ENCODE data around the gene BRINP1.

BRINP1 gene

GRCh38 chr9:119343059-119343990, 25.9 kb downstream of the BRINP1 start:
- TF ChIP-seq CTCF (IDR thresholded peaks at IDR 0.05; ENCODE audit: low read depth, low read length): no peak
- no peak for DNase-seq (ENCODE audit: low read depth in 2 of 2)
- no peak overlapping the region for H3K4me3 ChIP-seq (replicated peaks in 1 of 2; ENCODE audit: low read depth in 2 of 2, low read length in 2 of 2)

- no peak overlapping the region for H3K4me3 ChIP-seq (replicated peaks in 1 of 2; ENCODE audit: low read depth in 2 of 2, low read length in 2 of 2)
- no peak for DNase-seq (ENCODE audit: low read depth in 2 of 2)
- TF ChIP-seq CTCF (IDR thresholded peaks at IDR 0.05; ENCODE audit: low read depth, low read length): no peak
Observed at GRCh38 chr9:119339056-119339455, 30.2 kb downstream of the BRINP1 start.

- TF ChIP-seq CTCF (IDR thresholded peaks at IDR 0.05; ENCODE audit: low read depth, low read length): no peak
Observed at GRCh38 chr9:119337573-119337972, 31.7 kb downstream of the BRINP1 start.

GRCh38 chr9:119334745-119335144, 34.5 kb downstream of the BRINP1 start:
- TF ChIP-seq CTCF (IDR thresholded peaks at IDR 0.05; ENCODE audit: low read depth, low read length): no peak
- DNase-seq (ENCODE audit: low read depth in 2 of 2): no peak

More at GRCh38 chr9:119337573-119337972, 31.7 kb downstream of the BRINP1 start:
- no peak overlapping the region for H3K4me3 ChIP-seq (replicated peaks in 1 of 2; ENCODE audit: low read depth in 2 of 2, low read length in 2 of 2)
- no peak for DNase-seq (ENCODE audit: low read depth in 2 of 2)

GRCh38 chr9:119333507-119334229, 35.6 kb downstream of the BRINP1 start:
- TF ChIP-seq CTCF (IDR thresholded peaks at IDR 0.05; ENCODE audit: low read depth, low read length): no peak
- no peak for DNase-seq (ENCODE audit: low read depth in 2 of 2)

More at GRCh38 chr9:119334745-119335144, 34.5 kb downstream of the BRINP1 start:
- H3K4me3 ChIP-seq (replicated peaks in 1 of 2; ENCODE audit: low read depth in 2 of 2, low read length in 2 of 2): no peak overlapping the region

GRCh38 chr9:119332522-119332921, 36.7 kb downstream of the BRINP1 start:
- no peak for TF ChIP-seq CTCF (IDR thresholded peaks at IDR 0.05; ENCODE audit: low read depth, low read length)
- no peak for DNase-seq (ENCODE audit: low read depth in 2 of 2)
- no peak overlapping the region for H3K4me3 ChIP-seq (replicated peaks in 1 of 2; ENCODE audit: low read depth in 2 of 2, low read length in 2 of 2)

More at GRCh38 chr9:119333507-119334229, 35.6 kb downstream of the BRINP1 start:
- H3K4me3 ChIP-seq (replicated peaks in 1 of 2; ENCODE audit: low read depth in 2 of 2, low read length in 2 of 2): no peak overlapping the region

Measured in cardiac fibroblast (primary cell).